Mesenteric fat pad (tissue), 1 donor: ENCODE measurements around the gene MSRB1. TPM values are rescaled to one million over a fixed set of nuclear protein-coding genes. Genes with fewer than 3 reads are reported as not detected.
A peak's percentile ranks its signal among the peaks of the same experiment; 100 is the strongest.

Experiments used
- DNase-seq: peaks from one replicate; pipeline ENCODE4 v3.0.0-alpha.2; 2020; ENCODE audit warnings: low spot score
- total RNA-seq: library from RNA; stranded (reverse); fragmentation: NEBNext Ultra II Directional; extraction: Animal tissue kit (Norgen Biotek cat#: 25700); gene quantifications from one replicate; pipeline ENCODE4 v1.2.1, GENCODE V29; 2021
- donor health status: DM: yes; HTN: yes; CAD: no.

MSRB1 gene
- total RNA-seq, 1 donor from 2014 or later, result 27.1 TPM

DNA sequence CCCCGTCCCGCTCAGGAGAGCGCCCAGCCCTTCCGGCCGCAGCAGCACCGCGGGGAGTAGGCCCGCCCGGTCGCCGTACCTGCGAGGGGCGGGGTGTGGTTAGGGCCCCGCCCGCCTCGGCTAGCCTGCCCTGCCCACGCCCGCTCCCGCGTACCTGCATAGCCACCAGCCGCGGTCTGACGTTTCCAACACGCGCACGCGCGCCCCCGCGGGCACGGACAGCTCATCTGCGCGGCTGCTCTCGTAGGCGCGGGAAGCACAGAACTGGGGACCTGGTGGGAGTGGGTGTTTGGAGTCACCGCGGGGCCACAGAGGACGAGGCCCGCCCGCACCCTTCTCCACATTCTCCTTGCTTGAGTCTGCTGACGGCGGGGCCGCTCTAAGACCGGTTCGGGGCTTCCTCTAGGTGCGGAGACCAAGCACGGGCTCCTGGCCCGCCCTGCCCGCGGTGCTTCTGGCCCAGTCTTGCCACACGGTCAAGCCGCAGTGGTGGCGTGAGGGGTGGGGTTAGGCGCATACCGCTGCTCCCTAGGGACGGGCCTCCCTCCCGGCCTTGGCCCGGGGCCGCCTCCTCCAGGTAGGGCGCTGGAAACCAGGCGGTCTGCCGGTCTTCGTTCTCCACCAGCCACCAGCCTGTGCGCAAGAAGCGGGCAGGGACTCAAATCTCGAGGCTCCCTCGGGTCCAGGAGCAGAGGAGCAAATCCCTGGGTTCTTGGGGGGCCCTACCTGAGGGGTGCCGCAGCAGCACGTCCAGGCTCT is 36.5 kb upstream of the MSRB1 start:
- DNase-seq, result no peak

DNA sequence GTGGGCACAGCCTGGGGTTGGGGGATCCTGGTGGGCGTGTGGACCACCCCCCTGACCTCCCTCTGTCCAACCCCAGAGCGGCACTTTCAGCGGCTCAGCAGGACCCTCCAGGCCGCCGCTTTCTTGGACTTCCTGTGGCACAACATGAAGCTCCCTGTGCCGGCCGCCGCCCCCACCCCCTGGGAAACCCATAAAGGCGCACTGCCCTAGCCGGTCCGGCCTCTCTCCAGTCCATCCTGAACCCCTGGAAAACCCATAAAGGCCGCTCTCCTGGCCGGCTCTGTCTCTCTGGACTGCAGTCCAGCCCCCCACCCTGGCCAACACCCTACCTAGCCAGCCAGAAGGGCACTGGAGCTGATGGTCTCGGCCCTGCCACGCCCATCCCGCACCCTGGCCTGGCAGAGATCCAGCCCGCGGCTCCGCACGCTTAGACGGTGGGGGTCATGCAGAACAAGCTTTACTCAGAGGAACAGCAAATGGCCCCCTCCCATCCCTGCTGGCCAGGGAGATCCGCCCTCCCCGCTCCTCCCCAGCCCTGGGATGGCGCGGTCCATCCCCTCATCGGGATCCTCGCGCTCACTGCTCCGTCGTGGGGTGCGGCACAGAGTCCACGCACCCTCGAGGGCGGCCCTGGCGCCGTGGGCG is 35.6 kb upstream of the MSRB1 start:
- DNase-seq, result no peak

DNA sequence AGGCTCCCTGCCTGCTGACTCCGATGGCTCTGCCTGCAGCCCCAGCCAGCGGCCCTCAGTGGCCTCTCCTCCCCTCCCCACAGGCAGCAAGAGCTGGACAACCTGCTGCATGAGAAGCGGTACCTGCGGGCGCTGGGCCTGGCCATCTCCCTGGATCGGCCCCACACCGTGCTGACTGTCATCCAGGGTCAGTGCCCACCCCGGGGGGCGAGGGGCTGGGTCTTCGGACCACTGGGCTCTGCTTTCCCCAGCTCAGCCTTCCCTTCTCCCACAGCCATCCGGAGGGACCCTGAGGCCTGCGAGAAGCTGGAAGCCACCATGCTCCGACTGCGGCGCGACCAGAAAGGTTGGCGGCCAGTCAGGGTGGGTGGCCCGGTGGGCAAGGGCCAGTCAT is 34.9 kb upstream of the MSRB1 start:
- DNase-seq, result no peak

DNA sequence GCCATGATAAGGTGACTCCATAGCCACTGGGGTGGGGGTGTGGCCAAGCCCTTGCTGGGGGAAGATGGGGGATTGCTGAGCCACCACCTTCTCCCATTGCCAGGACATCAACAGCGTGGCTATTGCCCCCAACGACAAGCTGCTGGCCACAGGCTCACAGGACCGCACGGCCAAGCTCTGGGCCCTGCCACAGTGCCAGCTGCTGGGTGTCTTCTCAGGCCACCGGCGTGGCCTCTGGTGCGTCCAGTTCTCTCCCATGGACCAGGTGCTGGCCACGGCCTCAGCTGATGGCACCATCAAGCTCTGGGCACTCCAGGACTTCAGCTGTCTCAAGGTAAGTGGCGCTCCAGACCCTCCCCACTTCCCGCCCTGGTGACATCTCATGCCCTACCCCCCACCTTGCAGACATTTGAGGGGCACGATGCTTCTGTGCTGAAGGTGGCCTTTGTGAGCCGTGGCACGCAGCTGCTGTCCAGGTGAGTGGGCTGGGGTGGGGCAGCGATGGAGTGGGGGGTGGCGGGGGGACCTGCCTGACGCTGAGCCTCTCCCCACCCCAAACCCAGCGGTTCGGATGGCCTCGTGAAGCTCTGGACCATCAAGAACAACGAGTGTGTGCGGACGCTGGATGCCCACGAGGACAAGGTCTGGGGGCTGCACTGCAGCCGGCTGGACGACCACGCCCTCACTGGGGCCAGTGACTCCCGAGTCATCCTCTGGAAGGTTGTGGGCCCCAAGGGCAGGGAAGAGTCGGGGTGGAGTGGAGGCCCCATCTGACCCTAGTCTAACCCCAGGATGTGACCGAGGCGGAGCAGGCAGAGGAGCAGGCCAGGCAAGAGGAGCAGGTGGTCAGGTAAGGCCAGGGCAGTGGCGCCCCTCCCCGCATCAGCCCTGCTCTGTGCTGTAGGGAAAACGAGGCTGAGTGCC is 34.2 kb upstream of the MSRB1 start:
- DNase-seq, result no peak

DNA sequence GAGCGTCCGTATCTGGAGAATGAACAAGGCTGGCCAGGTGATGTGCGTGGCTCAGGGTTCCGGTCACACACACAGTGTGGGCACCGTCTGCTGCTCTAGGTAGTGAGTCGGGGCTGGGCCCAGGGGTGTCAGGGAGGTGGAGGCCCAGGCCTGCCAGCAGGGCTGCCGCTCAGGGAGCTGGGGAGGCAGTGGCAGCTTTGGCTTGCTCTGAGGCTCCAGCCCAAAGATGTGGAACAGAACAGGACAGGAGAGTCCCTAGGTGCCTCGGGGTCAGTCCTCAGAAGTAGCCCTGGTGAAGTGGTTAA is 33.2 kb upstream of the MSRB1 start:
- DNase-seq, result no peak

DNA sequence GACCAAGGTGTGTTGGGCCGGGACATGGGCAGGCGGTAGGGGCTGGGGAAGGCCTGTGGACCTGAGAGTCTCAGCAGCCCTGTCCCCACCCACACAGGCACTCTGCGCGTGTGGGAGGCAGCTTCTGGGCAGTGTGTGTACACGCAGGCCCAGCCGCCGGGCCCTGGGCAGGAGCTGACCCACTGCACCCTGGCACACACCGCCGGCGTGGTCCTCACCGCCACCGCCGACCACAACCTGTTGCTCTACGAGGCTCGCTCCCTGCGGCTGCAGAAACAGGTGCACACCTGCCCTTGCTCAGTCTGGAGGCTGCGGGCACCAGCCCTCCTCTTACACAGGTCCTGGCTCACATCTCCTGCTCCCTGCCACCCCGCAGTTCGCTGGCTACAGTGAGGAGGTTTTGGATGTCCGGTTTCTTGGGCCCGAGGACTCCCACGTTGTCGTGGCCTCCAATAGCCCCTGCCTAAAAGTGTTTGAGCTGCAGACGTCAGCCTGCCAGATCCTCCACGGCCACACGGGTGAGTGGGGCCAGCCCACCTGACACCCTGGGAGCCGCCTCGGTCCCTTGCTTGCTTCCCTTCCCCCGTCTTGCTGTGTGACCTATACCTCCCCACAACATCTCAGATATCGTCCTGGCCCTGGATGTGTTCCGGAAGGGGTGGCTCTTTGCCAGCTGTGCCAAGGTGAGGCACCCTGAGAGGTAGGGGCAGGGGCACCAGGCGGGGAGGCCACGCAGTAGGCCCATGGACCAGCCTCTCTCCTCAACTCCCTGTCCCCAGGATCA is 32.6 kb upstream of the MSRB1 start:
- no peak for DNase-seq

DNA sequence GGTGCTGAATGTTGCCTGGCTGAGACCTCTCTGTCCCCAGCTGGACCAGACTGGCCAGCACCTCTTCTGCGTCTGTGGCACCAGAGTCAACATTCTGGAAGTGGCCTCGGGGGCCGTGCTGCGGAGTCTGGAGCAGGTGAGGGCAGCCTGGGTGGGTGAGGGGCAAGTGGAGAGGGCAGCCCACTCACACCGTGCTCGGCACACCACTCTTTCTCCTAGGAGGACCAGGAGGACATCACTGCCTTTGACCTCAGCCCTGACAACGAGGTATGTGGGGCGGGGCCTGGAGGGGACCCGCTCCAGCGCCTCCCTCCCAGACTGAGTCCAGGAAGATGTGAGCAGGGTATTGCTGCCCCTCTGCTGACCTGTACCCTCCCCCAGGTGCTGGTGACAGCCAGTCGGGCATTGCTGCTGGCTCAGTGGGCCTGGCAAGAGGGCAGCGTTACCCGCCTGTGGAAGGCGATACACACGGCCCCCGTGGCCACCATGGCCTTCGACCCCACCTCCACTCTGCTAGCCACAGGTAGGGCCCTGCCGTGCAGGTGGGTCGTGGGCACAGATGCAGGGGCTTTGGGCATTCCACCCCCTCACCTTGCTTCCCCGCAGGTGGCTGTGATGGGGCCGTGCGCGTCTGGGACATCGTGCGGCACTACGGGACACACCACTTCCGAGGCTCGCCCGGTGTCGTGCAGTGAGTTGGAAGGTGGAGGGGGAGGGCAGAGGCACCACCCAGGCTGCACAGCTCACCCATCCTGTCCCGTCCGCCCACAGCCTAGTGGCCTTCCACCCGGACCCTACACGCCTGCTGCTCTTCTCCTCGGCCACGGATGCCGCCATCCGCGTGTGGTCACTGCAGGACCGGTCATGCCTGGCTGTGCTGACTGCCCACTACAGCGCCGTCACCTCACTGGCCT is 31.4 kb upstream of the MSRB1 start:
- DNase-seq, result no peak

DNA sequence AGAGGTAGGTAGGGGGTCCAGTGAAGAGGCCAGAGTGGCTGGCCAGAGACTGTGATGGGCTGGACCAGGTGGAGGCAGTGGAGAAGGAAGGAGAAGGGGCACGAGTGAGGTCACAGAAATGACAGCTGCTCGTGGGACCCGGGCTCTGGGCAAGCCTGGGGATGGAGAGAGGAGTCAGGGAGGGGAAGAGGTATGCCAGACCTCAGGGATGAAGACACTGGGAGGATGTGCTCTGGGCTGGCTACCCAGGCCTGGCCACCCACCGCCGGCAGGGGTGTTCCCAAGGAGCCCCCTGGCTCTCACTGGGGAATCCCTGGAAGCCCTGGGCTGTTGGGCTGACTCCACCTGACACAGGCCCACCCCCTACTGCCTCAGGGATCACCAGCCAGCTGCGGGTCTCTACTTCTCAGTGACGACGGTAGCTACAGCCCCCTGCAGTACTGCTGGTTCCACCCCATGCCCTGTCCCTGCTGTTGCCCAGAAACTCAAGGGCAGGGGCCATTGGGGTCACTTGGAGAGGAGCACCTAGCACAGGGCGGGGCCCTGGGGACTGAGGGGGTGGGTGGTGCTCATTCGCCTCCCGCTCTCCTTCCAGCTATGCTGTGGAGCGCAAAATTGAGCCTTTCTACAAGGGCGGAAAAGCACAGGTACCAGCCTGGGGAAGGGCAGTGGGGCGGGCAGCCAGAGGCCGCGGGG is 30.6 kb upstream of the MSRB1 start:
- DNase-seq, result no peak

DNA sequence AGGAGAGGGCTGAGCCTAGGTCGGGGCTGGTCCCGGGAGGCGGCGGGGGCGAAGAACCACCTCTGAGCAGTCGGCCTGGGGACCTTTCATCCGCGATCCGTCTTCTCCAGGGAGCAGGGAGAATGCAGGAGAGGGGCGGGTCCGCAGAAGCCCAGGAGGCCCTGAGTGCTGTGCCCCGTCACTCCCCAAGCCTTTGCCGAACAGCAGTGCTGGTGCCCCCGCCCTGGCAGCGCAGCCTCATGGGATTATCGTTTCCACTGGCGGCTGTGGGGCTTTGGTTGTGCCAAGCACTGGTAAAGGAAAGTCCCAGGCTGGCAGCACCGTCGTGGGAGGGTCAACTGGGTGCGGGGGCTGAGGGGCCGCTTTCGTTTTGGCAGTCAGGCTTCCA is 29.5 kb upstream of the MSRB1 start:
- no peak for DNase-seq

DNA sequence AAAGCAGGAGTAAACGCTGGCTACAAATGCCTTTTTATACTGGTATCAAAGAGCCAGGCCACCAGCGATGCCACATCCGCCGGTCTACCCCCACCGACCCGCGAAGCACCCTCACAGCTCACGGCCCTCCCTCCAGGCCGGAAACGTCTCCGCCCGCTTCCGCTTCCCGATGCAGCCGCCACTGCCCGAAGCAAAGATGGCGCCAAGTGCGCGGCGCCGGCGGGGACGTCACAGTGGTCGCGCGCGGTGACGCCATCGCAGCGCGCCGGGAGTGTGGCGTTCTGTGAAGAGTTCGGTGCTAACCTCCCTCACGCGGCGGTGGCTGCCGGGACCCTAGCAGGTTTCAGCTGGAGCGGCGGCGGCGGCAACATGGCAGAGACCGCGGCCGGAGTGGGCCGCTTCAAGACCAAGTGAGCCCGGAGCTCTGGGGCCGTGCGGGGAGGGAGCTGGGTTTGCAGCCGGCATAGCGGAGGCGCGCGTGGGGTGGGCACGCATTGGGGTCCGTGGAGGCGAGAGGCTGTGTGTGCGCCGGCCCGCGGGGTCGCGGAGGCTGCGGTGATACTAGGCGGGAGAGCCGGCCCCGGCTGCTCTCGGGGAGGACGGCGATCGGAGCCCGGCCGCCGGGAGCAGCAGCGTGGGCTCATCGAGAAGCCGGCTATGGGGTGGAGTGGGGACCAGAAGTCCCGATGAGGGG is 28.9 kb upstream of the MSRB1 start, which contains the start of gene TBL3:
TSS of gene TBL3 (plus strand) at position 258 of the 694 bp plus-strand sequence. CDS start at position 370, 112 bp downstream.
- peak; percentile 98 for DNase-seq

DNA sequence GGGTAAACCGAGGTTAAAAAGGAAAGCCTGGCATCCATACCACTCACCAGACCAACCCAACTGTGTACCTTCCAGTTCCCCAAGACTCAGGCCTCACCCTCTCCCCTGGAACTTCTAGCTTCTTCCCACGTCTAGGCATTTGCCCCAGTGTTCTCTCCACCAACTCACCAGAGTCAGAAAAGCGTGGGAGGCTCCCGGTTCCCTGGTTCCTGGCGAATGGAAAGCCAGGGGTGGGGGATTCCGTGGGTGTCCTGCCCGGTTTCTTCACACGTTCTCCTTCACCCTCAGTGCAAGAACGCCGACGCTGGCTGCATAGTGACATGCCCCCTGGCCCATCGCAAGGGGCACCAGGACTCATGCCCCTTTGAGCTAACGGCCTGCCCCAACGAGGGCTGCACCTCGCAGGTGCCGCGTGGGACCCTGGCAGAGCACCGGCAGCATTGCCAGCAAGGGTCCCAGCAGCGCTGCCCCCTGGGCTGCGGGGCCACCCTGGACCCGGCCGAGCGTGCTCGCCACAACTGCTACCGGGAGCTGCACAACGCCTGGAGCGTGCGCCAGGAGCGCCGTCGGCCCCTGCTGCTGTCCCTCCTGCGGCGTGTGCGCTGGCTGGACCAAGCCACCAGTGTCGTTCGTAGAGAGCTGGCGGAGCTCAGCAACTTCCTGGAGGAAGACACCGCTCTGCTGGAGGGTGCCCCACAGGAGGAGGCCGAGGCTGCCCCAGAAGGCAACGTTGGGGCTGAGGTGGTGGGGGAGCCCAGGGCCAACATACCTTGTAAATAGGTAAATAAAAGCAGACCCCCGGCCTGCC is 25.4 kb upstream of the MSRB1 start:
- DNase-seq, result no peak

DNA sequence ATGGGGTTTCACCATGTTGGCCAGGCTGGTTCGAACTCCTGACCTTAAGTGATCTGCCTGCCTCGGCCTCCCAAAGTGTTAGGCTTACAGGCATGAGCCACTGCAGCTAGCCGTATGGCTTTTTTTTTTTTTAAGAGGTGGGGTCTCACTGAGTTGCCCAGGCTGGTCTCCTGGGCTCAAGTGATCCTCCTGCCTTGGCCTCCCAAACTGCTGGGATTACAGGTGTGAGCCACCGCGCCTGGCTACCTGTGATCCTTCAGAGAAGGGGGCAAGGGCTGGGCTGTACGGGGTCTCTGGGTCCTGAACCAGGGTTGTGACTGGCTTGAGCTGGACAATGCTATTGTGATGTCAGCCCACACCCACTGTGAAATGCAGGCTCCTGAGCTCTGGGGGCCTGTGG is 23.5 kb upstream of the MSRB1 start, which contains the start of gene RNF151:
TSS of gene RNF151 (plus strand) at position 397 of the 400 bp plus-strand sequence. CDS start 26 bp downstream, outside the sequence.
- no peak for DNase-seq

DNA sequence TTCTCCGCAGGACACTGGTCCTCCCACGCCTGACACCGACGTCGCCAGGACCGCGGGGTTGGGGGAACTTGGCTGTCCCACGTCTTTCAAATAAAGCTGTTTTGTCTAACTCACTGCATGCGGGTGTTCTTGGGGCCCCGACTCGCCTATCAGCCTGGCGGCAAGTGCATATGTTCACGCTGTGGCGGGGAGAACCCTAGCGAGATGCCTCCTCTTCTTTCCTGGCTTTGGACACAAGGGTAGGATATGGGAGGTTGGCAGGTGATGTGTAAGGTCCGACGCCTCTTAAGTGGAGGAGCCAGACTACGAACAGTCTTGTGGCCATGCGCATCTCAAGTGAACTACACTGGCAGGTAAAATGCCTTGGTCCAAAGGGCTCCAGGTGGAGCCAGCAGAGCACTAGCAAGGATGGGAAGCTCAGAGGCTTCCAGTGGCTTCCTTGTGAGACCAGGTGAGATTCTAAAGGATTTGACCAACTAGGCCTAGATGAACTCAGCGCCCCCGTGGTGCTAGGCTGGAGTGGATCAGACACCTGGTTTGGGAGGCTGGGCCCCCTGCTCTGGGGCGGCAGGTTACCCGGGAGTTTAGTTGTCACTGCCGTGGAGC is 22.5 kb upstream of the MSRB1 start:
- DNase-seq, result no peak

DNA sequence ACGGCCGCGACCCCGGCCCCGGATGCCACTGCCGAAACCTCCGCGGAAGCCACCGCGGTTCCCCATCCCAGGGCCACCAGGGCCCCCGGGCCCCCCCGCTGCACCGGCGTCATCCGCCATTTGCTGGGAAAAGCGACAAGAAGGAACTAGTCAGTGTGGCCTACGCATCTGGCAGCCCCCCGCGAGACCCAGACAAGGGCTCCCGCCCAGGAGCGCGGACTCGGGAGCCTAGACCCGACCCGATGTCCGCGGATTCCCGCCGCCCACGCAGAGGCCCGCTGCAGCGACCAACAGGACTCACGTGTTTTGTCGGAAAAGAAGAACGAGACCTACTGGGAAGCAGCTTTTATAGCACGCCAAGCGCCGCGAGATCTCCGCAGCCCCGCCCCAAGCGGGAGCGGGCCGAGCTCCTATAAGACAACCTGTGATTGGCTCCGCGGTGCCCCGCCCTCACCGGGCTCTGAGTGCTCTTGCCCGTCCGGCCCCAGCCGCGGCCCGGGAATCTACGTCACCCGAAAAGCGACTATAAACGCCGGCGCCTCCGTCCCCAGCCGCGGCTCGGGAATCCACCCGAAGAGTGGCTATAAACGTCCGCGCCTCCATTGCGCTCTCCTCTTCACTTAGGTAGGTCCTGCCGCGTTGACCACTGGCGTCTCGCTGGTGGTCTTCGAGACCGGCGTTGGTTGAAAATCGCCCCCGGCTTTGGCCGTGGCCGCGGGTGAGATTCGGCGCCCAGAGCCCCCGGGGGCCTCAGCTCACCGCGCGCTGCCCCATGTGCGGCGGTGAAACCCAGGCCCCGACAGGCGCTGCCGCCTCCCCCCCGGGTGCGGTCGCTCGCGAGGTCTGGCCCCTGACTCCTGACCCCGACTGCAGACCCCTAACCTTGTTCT is 21.8 kb upstream of the MSRB1 start, which contains the start of gene RPS2:
TSS of gene RPS2 (minus strand) at position 321 of the 890 bp plus-strand sequence. CDS start at position 120, 201 bp downstream.
- DNase-seq, result peak; percentile 100

DNA sequence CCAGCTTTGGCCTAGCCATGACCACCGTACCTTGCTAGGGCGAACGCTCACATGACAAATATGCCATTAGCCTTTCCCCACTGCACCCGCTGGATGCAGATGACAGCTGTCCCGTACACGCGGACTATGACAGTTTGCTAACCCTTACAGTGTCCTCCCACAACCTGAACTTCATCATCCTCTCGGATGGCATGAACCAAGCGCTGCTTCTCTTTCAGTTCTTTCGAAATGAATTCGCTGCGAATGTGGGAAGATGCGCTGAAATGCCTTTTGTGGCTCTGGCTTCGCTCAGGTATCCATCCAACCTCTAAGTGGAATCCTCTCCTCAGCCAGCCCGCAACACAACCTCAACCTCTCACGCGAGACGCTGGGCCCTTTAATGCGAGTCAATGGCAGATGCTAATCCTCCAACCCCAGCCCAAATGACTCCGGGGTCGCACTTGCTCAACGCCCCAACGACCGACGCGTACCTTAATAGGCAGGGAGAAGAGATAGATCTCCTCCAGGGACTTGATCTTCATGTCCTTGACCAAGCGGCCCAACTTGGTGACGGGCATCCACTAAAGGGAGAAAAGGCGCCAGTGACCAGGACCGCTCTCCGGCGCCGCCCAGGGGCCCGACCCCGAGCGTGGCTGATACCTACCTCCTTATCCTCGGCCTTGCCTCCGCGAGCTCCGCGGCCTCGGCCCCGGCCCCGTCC is 21.0 kb upstream of the MSRB1 start:
- DNase-seq, result no peak
